DND-41 (cell line): ENCODE measurements around the gene PTPRK.
A peak's percentile ranks its signal among the peaks of the same experiment; 100 is the strongest.

Experiments used
- ATAC-seq: fragments of 200-7000 bp; cut with Tn5 transposase; 3 replicates; pipeline ENCODE4 v1.9.1; 2021; ENCODE audit warnings: low read depth; ENCODE audit not compliant: insufficient read depth
- DNase-seq: peaks from one replicate; pipeline ENCODE4 v3.0.0-alpha.2; 2020
- H2AFZ ChIP-seq: 2 replicates; pipeline ENCODE4 v1.6.0; 2012; ENCODE audit warnings: low read depth, low read length
- H3K27ac ChIP-seq: 2 replicates; pipeline ENCODE4 v1.5.1; 2012; ENCODE audit warnings: low read length, inconsistent platforms
- H3K27me3 ChIP-seq: fragments of 200-600 bp; sonication (generic); 2 replicates; pipeline ENCODE4 v1.6.0; 2012; ENCODE audit warnings: low read length, mild to moderate bottlenecking, inconsistent platforms; ENCODE audit not compliant: insufficient read depth, poor library complexity
- H3K36me3 ChIP-seq: 2 replicates; pipeline ENCODE4 v1.5.1; 2012; ENCODE audit warnings: low read length, inconsistent platforms; ENCODE audit not compliant: insufficient read depth
- H3K4me1 ChIP-seq: 2 replicates; pipeline ENCODE4 v1.5.1; 2012; ENCODE audit warnings: mild to moderate bottlenecking, low read length; ENCODE audit not compliant: insufficient read depth
- H3K4me2 ChIP-seq: 2 replicates; pipeline ENCODE4 v1.6.0; 2012; ENCODE audit warnings: mild to moderate bottlenecking, moderate library complexity, low read length, inconsistent platforms; ENCODE audit not compliant: insufficient read depth
- H3K4me3 ChIP-seq, 2 experiments: fragments of 200-600 bp in 1 of 2; shearing (Covaris generic) in 1 of 2; 2 replicates each; pipeline ENCODE4 v1.5.1; 2012 to 2016; ENCODE audit warnings: inconsistent platforms in 2 of 2, low read length in 2 of 2, mild to moderate bottlenecking in 2 of 2, low read depth in 1 of 2, moderate library complexity in 1 of 2
- H3K79me2 ChIP-seq: 2 replicates; pipeline ENCODE4 v1.6.0; 2012; ENCODE audit warnings: low read length, inconsistent platforms; ENCODE audit not compliant: insufficient read depth
- H3K9ac ChIP-seq: 2 replicates; pipeline ENCODE4 v1.6.0; 2012; ENCODE audit warnings: low read depth, mild to moderate bottlenecking, inconsistent platforms, low read length, moderate library complexity
- H3K9me3 ChIP-seq: 2 replicates; pipeline ENCODE4 v1.5.1; 2012; ENCODE audit warnings: low read length, moderate library complexity, mild to moderate bottlenecking, inconsistent platforms; ENCODE audit not compliant: insufficient read depth, severe bottlenecking
- H4K20me1 ChIP-seq: 2 replicates; pipeline ENCODE4 v1.6.0; 2012; ENCODE audit warnings: low read length; ENCODE audit not compliant: insufficient read depth
- CTCF ChIP-seq: IDR thresholded peaks from 2 replicates; pipeline ENCODE4 v1.5.1; 2012; ENCODE audit warnings: borderline replicate concordance, low read length, moderate library complexity, mild to moderate bottlenecking; ENCODE audit not compliant: poor library complexity, severe bottlenecking; ENCODE audit errors: extremely low read depth
- EZH2 ChIP-seq: IDR thresholded peaks from 3 replicates; pipeline ENCODE4 v1.6.1; 2012; ENCODE audit warnings: borderline replicate concordance, low read depth, mild to moderate bottlenecking, moderate library complexity, low read length, inconsistent platforms; ENCODE audit not compliant: severe bottlenecking

The PTPRK gene

DNA sequence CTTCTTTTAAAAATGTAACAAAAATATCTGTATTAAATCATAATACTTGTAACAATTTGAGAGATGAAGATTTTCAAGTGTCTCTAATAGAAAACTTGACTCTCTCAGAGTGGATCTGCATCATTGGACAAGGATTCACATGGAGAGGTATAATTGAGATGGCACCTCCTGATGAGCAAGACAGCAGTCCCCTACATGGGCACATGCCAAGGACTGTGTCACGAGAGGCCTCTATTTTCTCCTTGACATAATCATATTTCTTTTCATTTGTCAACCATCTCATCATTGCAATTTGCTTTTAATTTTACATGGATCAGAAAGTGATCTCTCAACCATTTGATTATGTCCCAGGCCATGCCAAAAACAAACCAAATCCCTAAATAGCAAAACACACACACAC, 412.7 kb downstream of the PTPRK start:
- Histone ChIP-seq H4K20me1 (no peaks in the 10 kb centered on the region), H2AFZ (no peak overlapping the region), H3K27me3 (no peaks in the 10 kb centered on the region), H3K79me2 (no peaks in the 10 kb centered on the region), H3K36me3 (no peaks in the 10 kb centered on the region), H3K4me1 (no peaks in the 10 kb centered on the region; the same call in 1 of the 2 replicates), H3K27ac (no peak overlapping the region), H3K4me2 (no peak overlapping the region), H3K9me3 (no peaks in the 10 kb centered on the region), H3K9ac (no peak overlapping the region), H3K4me3 (no peak overlapping the region)
- no peak for ATAC-seq
- TF ChIP-seq EZH2 (no peak), CTCF (no peak)
- no peak for DNase-seq

DNA sequence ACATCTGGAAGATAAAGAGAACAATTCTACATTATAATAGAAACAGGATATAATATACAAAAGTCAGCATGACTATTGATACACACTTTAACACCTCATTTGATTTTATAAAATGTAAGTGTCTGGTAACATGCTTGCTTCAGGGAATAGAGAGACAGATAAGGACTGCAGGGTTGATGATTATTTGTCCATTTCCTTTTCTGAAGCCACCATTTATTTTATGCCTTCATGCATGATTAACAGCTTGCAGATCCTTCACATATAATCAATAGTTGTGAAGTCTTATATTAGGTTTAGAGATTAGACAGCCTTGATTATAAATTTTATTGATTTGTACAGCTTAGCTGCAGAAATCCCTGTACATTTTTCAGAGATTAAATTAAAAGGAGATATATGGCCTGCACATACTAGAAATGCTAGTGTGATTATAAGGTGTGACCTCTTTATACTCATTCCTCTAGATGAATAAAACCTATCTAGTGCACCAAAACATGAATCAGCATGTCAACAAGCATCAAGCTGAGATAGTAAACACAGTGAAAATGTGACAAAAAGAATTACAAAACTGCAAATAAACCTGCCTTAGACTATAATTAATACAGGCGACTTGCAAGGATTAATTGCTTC, 420.7 kb downstream of the PTPRK start:
- H3K9me3 ChIP-seq, result no peaks in the 10 kb centered on the region
- no peaks in the 10 kb centered on the region for H3K79me2 ChIP-seq
- no peaks in the 10 kb centered on the region for H3K36me3 ChIP-seq
- no peak overlapping the region for H3K4me2 ChIP-seq
- no peak overlapping the region for H2AFZ ChIP-seq
- H3K4me1 ChIP-seq, result no peaks in the 10 kb centered on the region
- H3K27ac ChIP-seq, result no peak overlapping the region
- TF ChIP-seq EZH2 (no peak), CTCF (no peak)
- no peaks in the 10 kb centered on the region for H4K20me1 ChIP-seq
- H3K4me3 ChIP-seq, result no peak overlapping the region
- DNase-seq (no peak), ATAC-seq (no peak)
- no peak overlapping the region for H3K9ac ChIP-seq
- H3K27me3 ChIP-seq, result no peaks in the 10 kb centered on the region

- no peak for DNase-seq
- Histone ChIP-seq H3K4me2 (no peak overlapping the region), H3K27me3 (no peaks in the 10 kb centered on the region), H4K20me1 (no peaks in the 10 kb centered on the region), H3K9me3 (no peaks in the 10 kb centered on the region), H3K4me3 (no peak overlapping the region), H3K36me3 (no peaks in the 10 kb centered on the region), H2AFZ (0 out of 2 replicates have a peak overlapping the region, but pooled peaks have one; percentile 22), H3K4me1 (no peaks in the 10 kb centered on the region), H3K79me2 (no peaks in the 10 kb centered on the region), H3K9ac (no peak overlapping the region), H3K27ac (no peak overlapping the region)
- TF ChIP-seq CTCF (no peak), EZH2 (no peak)
- ATAC-seq, result no peak
These were observed 422.3 kb downstream of the PTPRK start for GRCh38 chr6:128098000-128098581.

GRCh38 chr6:128097009-128097408, 423.4 kb downstream of the PTPRK start:
- TF ChIP-seq EZH2 (no peak), CTCF (no peak)
- Histone ChIP-seq H3K36me3 (no peaks in the 10 kb centered on the region), H3K27me3 (no peaks in the 10 kb centered on the region), H3K4me3 (no peak overlapping the region), H4K20me1 (no peaks in the 10 kb centered on the region), H3K4me2 (no peak overlapping the region), H3K4me1 (no peaks in the 10 kb centered on the region), H3K79me2 (no peaks in the 10 kb centered on the region), H3K9ac (no peak overlapping the region), H3K9me3 (no peaks in the 10 kb centered on the region), H3K27ac (no peak overlapping the region), H2AFZ (no peak overlapping the region)
- ATAC-seq (no peak), DNase-seq (no peak)
